ENCODE data around the gene DOCK4.

- TF ChIP-seq CTCF (IDR thresholded peaks at IDR 0.05) (no peak), POLR2A (IDR thresholded peaks at IDR 0.05) (no peak)
These were observed 462.9 kb downstream of the DOCK4 start for GRCh38 chr7:111743244-111743847.

All from esophagus squamous epithelium (tissue), 4 donors.